Stimulated activated CD4-positive, alpha-beta T cell treated with anti-CD3 and anti-CD28 coated beads, Interleukin-12 subunit alpha, Interleukin-12 subunit beta, amount 100 ng/mL, for 24 hours (primary cell): Measurements from ENCODE around the gene MYO5C.
"Not testable (repeated sequence)": the region's sequence is repeated elsewhere in the genome, so short reads cannot be mapped to it uniquely, and the experiment has no call there.

Experiments
- DNase-seq, 2 experiments: peaks; one replicate each; pipeline ENCODE4 v3.0.0-alpha.2; 2020; ENCODE audit warnings: low read depth in 2 of 2

The MYO5C gene

GRCh38 chr15:52306270-52306669, 10.7 kb upstream of the MYO5C start:
- no peak for DNase-seq

- DNase-seq: no peak
Measured at GRCh38 chr15:52303093-52303772, 7.6 kb upstream of the MYO5C start.

GRCh38 chr15:52301265-52301847, 5.8 kb upstream of the MYO5C start:
- no peak for DNase-seq

GRCh38 chr15:52294881-52295420, 653 bp downstream of the MYO5C start:
- no peak for DNase-seq

GRCh38 chr15:52292780-52293392, 2.7 kb downstream of the MYO5C start:
- no peak for DNase-seq

GRCh38 chr15:52291204-52291603, 4.4 kb downstream of the MYO5C start:
- no peak for DNase-seq

GRCh38 chr15:52290800-52291199, 4.8 kb downstream of the MYO5C start:
- no peak for DNase-seq

- DNase-seq: no peak
Measured at GRCh38 chr15:52290329-52290728, 5.3 kb downstream of the MYO5C start.

GRCh38 chr15:52289629-52290081, 5.9 kb downstream of the MYO5C start:
- DNase-seq: no peak

GRCh38 chr15:52288986-52289385, 6.6 kb downstream of the MYO5C start:
- no peak for DNase-seq

GRCh38 chr15:52288051-52288942, 7.3 kb downstream of the MYO5C start:
- DNase-seq: no peak

GRCh38 chr15:52287114-52287513, 8.5 kb downstream of the MYO5C start:
- no peak for DNase-seq

- not testable (repeated sequence) for DNase-seq
Measured at GRCh38 chr15:52285941-52286340, 9.7 kb downstream of the MYO5C start.

- no peak for DNase-seq
Measured at GRCh38 chr15:52284164-52284563, 11.4 kb downstream of the MYO5C start.

GRCh38 chr15:52283281-52283680, 12.3 kb downstream of the MYO5C start:
- no peak for DNase-seq

- DNase-seq: no peak
Measured at GRCh38 chr15:52282418-52282817, 13.2 kb downstream of the MYO5C start.

GRCh38 chr15:52281085-52282035, 14.2 kb downstream of the MYO5C start:
- DNase-seq: no peak

GRCh38 chr15:52280326-52281084, 15.1 kb downstream of the MYO5C start:
- DNase-seq: no peak

- no peak for DNase-seq
Measured at GRCh38 chr15:52278636-52279367, 16.8 kb downstream of the MYO5C start.
